GM12878 (cell line): ENCODE data around the gene NEK1. TPM values are rescaled to one million over a fixed set of nuclear protein-coding genes. Genes with fewer than 3 reads are reported as not detected.

Experiments used
- ATAC-seq: fragments of 200-7000 bp; cut with Tn5 transposase; 3 replicates; pipeline ENCODE4 v1.9.1; 2020; ENCODE audit warnings: mild to moderate bottlenecking, moderate library complexity
- BruUV-seq: library from RNA; stranded (reverse); fragments of 400-500 nt; replicated peaks from 2 replicates; lab custom pipeline; 2021; lab: Mats Ljungman, UMichigan
- CTCF ChIA-PET: fragments of 300-600 bp; sonication (Branson Sonifier 250); formaldehyde crosslinking; extraction: SDS; loops from one replicate; lab custom pipeline; 2021; ENCODE audit warnings: inconsistent platforms; lab: Yijun Ruan, JAX
- POLR2A ChIA-PET: fragments of 350-600 bp; formaldehyde crosslinking; extraction: SDS; loops from one replicate; lab custom pipeline; 2021; ENCODE audit warnings: inconsistent platforms; lab: Charles Lee
- RAD21 ChIA-PET: fragments of 300-600 bp; sonication (Branson Sonifier 250); formaldehyde crosslinking; loops from one replicate; lab custom pipeline; 2023; ENCODE audit warnings: antibody characterized with exemption; ENCODE audit not compliant: unreplicated experiment; lab: Charles Lee
- SMC1A ChIA-PET: fragments of 300-600 bp; sonication (Branson Sonifier 250); formaldehyde crosslinking; loops from one replicate; lab custom pipeline; 2023; ENCODE audit not compliant: unreplicated experiment, uncharacterized antibody; lab: Charles Lee
- DNase-seq: peaks from one replicate; pipeline ENCODE4 v3.0.0-alpha.2; 2011; ENCODE audit warnings: low read depth, low spot score
- FAIRE-seq: peaks from 3 replicates; lab custom pipeline; 2011; peaks lifted over from hg19 to GRCh38; lab: Jason Lieb, UNC
- H2AFZ ChIP-seq: 2 replicates; pipeline ENCODE4 v1.6.0; 2011; ENCODE audit warnings: low read depth, low read length, control low read depth; ENCODE audit not compliant: control insufficient read depth
- H3K27ac ChIP-seq: 2 replicates; pipeline ENCODE4 v1.5.1; 2011; ENCODE audit warnings: control low read depth; ENCODE audit not compliant: control insufficient read depth, insufficient read depth
- H3K27me3 ChIP-seq, 2 experiments: replicated peaks in 1 of 2; 2 replicates each; pipeline versions ENCODE4 v1.6.0 to v1.6.1; 2011; ENCODE audit warnings: low read length in 1 of 2; ENCODE audit not compliant: control insufficient read depth in 2 of 2, insufficient read depth in 2 of 2
- H3K36me3 ChIP-seq, 2 experiments: 2 replicates each; pipeline ENCODE4 v1.5.1; 2011; ENCODE audit warnings: low read length in 1 of 2; ENCODE audit not compliant: control insufficient read depth in 2 of 2, insufficient read depth in 2 of 2
- H3K4me1 ChIP-seq: 2 replicates; pipeline ENCODE4 v1.6.1; 2011; ENCODE audit warnings: mild to moderate bottlenecking, low read length, moderate library complexity, mixed read lengths; ENCODE audit not compliant: control insufficient read depth, insufficient read depth
- H3K4me2 ChIP-seq: 2 replicates; pipeline ENCODE4 v1.6.0; 2011; ENCODE audit warnings: control low read depth; ENCODE audit not compliant: control insufficient read depth, insufficient read depth
- H3K4me3 ChIP-seq: fragments of 200-600 bp; sonication (generic); 2 replicates; pipeline ENCODE4 v1.5.1; 2016
- H3K79me2 ChIP-seq: 2 replicates; pipeline ENCODE4 v1.6.0; 2011; ENCODE audit warnings: low read length; ENCODE audit not compliant: control insufficient read depth, insufficient read depth
- H3K9ac ChIP-seq: 2 replicates; pipeline ENCODE4 v1.8.0; 2011; ENCODE audit warnings: low read length, control low read depth, mixed read lengths; ENCODE audit not compliant: control insufficient read depth, insufficient read depth
- H3K9me3 ChIP-seq: replicated peaks from 3 replicates; pipeline ENCODE4 v1.5.1; 2011; ENCODE audit warnings: mild to moderate bottlenecking, low read length; ENCODE audit not compliant: control insufficient read depth, insufficient read depth
- H4K20me1 ChIP-seq: 2 replicates; pipeline ENCODE4 v1.6.0; 2011; ENCODE audit not compliant: control insufficient read depth, insufficient read depth
- BCL3 ChIP-seq: IDR thresholded peaks from 2 replicates; pipeline ENCODE4 v1.6.1; 2011; ENCODE audit warnings: borderline replicate concordance, low read depth, mild to moderate bottlenecking, moderate library complexity, low read length; ENCODE audit not compliant: insufficient read depth, poor library complexity, severe bottlenecking
- CEBPZ ChIP-seq: fragments of 150-350 bp; IDR thresholded peaks from 2 replicates; pipeline ENCODE4 v1.6.1; 2016; ENCODE audit warnings: low read depth, low read length
- CHD1 ChIP-seq: IDR thresholded peaks from 2 replicates; pipeline ENCODE4 v1.6.1; 2012; ENCODE audit warnings: low read depth, low read length, improper control_type of control experiment
- ESRRA ChIP-seq: IDR thresholded peaks from 2 replicates; pipeline ENCODE4 v1.6.1; 2012; ENCODE audit warnings: mild to moderate bottlenecking, low read length, improper control_type of control experiment
- IRF4 ChIP-seq: IDR thresholded peaks from 2 replicates; pipeline ENCODE4 v1.6.1; 2011; ENCODE audit warnings: low read depth, low read length
- KAT2A ChIP-seq: conservative IDR thresholded peaks from 2 replicates; pipeline ENCODE4 v1.6.1; 2011; ENCODE audit warnings: low read depth, low read length; ENCODE audit not compliant: control insufficient read depth
- RFX5 ChIP-seq: IDR thresholded peaks from 2 replicates; pipeline ENCODE4 v1.6.1; 2011; ENCODE audit warnings: low read depth, low read length, improper control_type of control experiment
- TCF3 ChIP-seq: IDR thresholded peaks from 2 replicates; pipeline ENCODE4 v1.6.1; 2012; ENCODE audit warnings: low read depth, mild to moderate bottlenecking, low read length, borderline replicate concordance; ENCODE audit not compliant: insufficient read depth
- in situ Hi-C: fragments of 300-500 bp; cut with MboI; formaldehyde crosslinking; loops from 9 replicates; pipeline ENCODE4 v1.14.3; 2018; ENCODE audit warnings: mixed read lengths
- intact Hi-C: fragments of 100-400 bp; cut with micrococcal nuclease; formaldehyde crosslinking; loops from one replicate; pipeline ENCODE4 v1.14.2; 2022; ENCODE audit not compliant: unreplicated experiment
- polyA plus RNA-seq, 11 experiments: library from polyadenylated mRNA; depleted of rRNA in 4 of 11; unstranded in 6 of 11; stranded (reverse) in 5 of 11; fragments of >200 nt; fragmentation: Nextera tagmentation in 4 of 11; fragmentation: Illumina TruSeq in 1 of 11; extraction: Ambion mirVana in 4 of 11; extraction: Trizol in 1 of 11; gene quantifications; 1 replicate in 1 of 11; 2 replicates in 10 of 11; pipeline versions ENCODE4 v1.2.1 to v1.2.3, GENCODE V29; 2011 to 2016; ENCODE audit warnings: inconsistent platforms in 2 of 11, missing spikeins in 2 of 11, low read depth in 1 of 11
- total RNA-seq, 4 experiments: library from RNA; depleted of rRNA in 3 of 4; stranded (reverse); fragments of >200 nt in 3 of 4; fragmentation: Illumina TruSeq in 1 of 4; extraction: Trizol in 1 of 4; gene quantifications; 2 replicates each; pipeline versions ENCODE4 v1.2.1 to v1.2.3, GENCODE V29; 2013 to 2021

The NEK1 gene
- total and polyA plus RNA-seq, 10 of the 15 experiments (the other 5 are each of a cell fraction or from before 2014, with no cell fraction given), result 4.9 to 16.1 (median 7.5) TPM

GRCh38 chr4:169640261-169640870 is 28.0 kb upstream of the NEK1 start:
- ChIA-PET SMC1A (interaction anchor here (0.5 kb wide), 1 partner anchor 62 kb away, joined by 3 read pairs; no protein-coding TSS in a partner anchor), RAD21 (interaction anchor here (0.8 kb wide), 1 partner anchor 9 kb away, joined by 4 read pairs; no protein-coding TSS in a partner anchor), POLR2A (interaction anchor here (0.5 to 1.6 kb wide), 4 partner anchors 15 to 83 kb away, joined by 3 to 5 read pairs (median 3); no protein-coding TSS in a partner anchor), CTCF (interaction anchor here (1.3 to 4.0 kb wide), 3 partner anchors 12 to 28 kb away, joined by 3 to 12 read pairs (median 9); partner anchors contain the start of gene NEK1)
- no peaks in the 10 kb centered on the region for H3K9me3 ChIP-seq
- peaks cover 0 to 7% of the 10 kb centered on the region in 2 experiments; a peak in 2 of 4 replicates for H3K36me3 ChIP-seq
- no peak overlapping the region for H3K27ac ChIP-seq
- no peak for TF ChIP-seq ESRRA
- TF ChIP-seq IRF4, result no peak
- TF ChIP-seq CEBPZ, result no peak
- no peak for TF ChIP-seq TCF3
- TF ChIP-seq RFX5, result no peak
- no peak for TF ChIP-seq KAT2A
- no peak for TF ChIP-seq CHD1
- TF ChIP-seq BCL3, result no peak
- no peak overlapping the region for H3K9ac ChIP-seq
- intact Hi-C loops (no loop called here), in situ Hi-C loops (no loop called here)
- no peak overlapping the region for H2AFZ ChIP-seq
- no peaks in the 10 kb centered on the region; the same call in none of the 2 replicates for H3K79me2 ChIP-seq
- H4K20me1 ChIP-seq, result no peaks in the 10 kb centered on the region
- no peak for DNase-seq
- FAIRE-seq, result no peak
- H3K4me1 ChIP-seq, result no peaks in the 10 kb centered on the region
- no peak overlapping the region for H3K4me3 ChIP-seq
- no peaks in the 10 kb centered on the region for H3K27me3 ChIP-seq
- ATAC-seq, result no peak
- H3K4me2 ChIP-seq, result no peak overlapping the region
- BruUV-seq, result no TSS peak
